GM15510 (cell line): Measurements from ENCODE around the gene B4GALT1.

Experiments used
- POLR2A ChIP-seq: IDR thresholded peaks from 3 replicates; pipeline ENCODE4 v1.6.1; 2011; ENCODE audit warnings: borderline replicate concordance; ENCODE audit not compliant: insufficient read length; ENCODE audit errors: extremely low read depth

Gene B4GALT1

DNA sequence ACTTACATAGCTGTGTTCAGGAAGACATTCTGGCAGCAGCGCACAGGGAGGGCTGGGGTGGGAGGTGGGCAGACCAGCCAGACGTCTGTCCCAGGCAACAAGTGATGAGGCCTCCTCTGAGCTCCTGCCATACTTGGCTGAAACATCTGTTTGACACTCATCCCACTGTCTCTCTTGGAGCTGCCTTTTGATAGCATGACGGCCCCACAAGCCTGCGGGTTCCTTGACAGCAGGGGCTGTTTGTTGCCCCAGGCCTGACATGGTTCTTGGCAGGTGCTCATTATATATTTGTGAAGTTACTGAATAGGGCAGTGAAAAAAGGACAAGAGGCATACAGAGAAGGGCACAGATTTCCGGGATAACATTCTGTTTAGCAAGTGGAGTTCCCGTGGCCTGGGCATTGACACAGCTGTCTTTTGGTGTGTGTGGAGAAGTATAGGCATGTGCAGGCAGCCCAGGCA lies 22.2 kb upstream of the B4GALT1 start:
- no peak for TF ChIP-seq POLR2A

DNA sequence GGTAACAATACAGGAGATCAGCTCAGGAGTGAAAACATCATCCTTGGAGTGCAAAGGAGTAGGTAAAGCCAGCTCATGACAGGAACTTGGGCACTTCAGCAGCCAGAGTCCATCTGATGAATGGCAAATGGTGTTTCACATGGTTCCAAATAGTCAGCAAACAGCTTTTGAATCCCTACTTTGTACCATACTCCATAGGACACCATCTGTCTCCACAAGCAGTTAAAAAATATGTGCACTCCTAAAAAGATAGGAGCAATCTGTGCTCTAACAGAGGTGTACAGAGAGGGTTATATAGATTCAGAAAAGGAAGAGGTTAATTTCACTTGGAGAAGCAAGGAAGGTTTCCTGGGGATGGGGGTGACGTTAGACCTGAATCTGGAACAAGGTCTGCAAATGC lies 21.6 kb upstream of the B4GALT1 start:
- no peak for TF ChIP-seq POLR2A

GRCh38 chr9:33187519-33188218 lies 20.5 kb upstream of the B4GALT1 start:
- no peak for TF ChIP-seq POLR2A

GRCh38 chr9:33186457-33187168 lies 19.5 kb upstream of the B4GALT1 start:
- TF ChIP-seq POLR2A = no peak

DNA sequence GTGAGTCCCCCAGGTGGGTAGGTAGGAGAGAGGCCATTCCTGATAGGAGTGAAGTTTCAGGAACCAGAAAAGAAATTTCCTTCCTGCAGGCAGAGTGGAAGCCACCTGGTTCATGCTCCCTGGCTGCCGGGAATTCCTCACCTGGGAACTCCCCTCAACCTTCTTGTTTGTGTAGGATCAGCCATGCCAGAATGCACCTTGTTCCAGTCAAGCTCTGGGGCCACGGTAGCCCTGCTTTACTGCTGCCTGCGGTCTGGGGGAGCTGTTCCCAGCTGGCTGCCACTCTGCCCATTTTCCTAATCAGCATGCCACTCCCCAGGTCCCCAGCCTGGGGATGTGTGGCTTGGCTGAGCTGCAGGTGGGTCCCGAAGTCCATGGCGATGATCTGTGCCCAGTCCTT lies 18.7 kb upstream of the B4GALT1 start:
- no peak for TF ChIP-seq POLR2A

DNA sequence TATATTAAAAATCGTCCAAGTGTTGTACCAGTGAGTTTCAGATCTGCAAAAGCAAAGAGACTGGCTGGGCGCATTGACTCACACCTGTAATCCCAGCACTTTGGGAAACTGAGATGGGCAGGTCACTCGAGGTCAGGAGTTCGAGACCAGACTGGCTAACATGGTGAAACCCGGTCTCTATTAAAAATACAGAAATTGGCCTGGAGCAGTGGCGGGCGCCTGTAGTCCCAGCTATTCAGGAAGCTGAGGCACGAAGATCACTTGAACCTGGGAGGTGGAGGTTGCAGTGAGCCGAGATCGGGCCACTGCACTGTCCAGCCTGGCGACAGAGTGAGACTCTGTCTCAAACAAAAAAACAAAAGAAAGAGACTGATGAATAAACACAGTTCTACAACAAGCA lies 18.3 kb upstream of the B4GALT1 start:
- TF ChIP-seq POLR2A = no peak

DNA sequence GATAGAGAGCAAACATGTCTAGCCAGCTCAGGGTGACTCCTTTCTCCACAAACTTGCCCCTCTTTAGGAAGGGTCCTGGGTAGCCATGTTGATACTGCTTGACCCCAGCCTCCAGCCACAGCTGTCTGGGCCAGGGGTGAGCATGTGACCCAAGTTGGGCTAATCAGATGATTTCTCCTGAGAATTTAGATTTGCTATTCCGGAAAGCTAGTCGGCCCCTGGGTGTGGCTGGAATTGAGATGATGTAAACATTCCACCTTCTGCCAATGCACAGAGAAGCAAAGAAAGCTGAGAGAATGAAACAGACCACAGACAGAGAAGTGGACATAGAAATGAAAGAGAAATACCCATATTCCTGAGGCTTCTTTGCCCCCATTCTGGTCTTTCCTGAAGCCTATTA lies 17.8 kb upstream of the B4GALT1 start:
- TF ChIP-seq POLR2A = no peak

GRCh38 chr9:33182519-33182918 lies 15.4 kb upstream of the B4GALT1 start:
- no peak for TF ChIP-seq POLR2A

DNA sequence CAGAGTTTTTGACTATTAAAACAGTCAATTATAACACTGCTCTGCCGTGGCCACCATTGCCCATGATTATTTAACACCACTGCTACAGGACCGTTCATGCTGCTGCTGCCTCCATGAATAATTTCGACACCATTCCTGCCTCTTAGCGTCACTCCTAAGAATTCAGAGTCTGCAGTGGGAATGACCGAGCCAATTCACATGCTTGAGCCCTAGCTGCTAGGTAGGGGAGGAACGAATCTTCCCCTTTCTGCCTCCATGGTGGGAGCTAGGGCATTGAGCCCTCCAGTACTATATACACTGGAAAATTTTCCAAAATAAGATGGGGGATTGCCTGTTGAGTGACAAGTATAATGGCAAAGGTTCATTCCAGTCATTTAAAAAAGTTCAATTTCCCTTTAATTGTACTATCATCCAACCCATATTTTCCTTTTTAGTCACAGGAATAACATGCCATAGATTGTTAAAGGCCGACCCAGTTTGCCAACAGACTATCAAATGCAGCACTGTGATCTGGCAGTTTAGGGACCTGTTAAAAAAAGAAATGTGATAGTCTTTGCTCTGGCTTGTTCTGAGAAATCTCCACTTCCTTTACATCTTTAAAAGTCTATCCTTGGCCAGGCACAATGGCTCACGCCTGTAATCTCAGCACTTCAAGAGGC lies 13.5 kb upstream of the B4GALT1 start:
- no peak for TF ChIP-seq POLR2A

DNA sequence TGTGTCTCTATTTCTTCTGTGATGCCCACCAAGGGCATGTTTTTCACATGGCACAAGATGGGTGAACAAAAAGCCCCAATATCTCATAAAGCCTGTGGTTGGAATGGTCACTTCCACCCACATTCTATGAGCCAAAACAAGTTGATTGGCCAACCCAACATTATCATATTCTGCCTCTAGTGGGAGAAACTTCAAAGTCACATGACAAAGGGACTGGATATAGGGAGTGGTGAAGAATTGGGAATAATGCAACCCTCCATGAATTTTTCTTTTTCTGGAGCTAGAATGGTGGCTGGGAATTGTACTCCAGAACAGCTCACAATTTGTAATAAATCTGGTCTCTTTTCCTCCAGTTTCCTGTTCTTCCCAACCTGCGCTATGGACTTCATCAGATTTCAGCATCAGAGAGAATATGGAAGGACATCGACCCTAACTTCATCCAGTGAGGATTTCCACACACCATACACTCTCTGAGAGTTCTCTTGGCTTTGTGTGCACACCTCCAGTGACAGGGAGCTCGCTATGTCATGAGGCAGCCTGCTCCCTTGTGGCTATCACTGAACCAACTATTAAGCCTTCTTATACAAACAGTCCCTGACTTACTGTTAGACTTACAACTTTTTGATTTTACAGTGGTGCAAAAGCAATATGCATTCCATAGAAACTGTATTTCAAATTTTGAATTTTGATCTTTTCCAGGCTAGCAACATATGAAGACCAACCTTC lies 12.0 kb upstream of the B4GALT1 start:
- no peak for TF ChIP-seq POLR2A

GRCh38 chr9:33177639-33178038 lies 10.5 kb upstream of the B4GALT1 start:
- no peak for TF ChIP-seq POLR2A

- no peak for TF ChIP-seq POLR2A
These were observed 9.9 kb upstream of the B4GALT1 start for GRCh38 chr9:33177086-33177485.

DNA sequence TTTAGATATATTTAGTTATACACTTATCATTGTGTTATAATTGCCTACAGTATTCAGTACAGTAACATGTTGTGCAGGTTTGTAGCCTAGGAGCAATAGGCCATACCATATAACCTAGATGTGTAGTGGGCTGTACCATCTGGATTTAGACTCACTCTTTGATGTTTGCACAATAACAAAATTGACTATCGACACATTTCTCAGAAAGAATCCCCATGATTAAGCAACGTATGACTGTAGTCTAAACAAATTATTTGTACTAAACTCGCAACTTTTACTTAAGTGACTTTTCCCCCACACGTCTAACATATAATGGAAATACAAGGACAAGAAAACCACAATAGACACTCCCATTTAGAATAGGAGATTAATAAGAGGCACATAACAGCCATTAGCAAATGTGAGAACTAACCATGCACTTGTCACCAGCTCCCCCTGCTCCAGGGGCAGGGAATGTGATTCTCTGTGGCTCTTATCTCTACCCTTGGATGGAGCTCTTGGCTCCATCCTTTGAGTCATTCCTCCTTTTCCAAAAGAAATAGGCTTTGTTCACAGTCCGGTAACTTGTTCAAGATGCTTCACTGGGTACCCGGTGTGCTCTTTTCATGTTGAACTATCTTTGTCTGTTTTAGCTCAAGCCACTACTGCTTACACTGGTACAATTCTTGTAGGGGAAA lies 8.7 kb upstream of the B4GALT1 start:
- TF ChIP-seq POLR2A = no peak
